Skin of body (tissue), 2 donors: ENCODE data around the gene CTNNBIP1. TPM values are rescaled to one million over a fixed set of nuclear protein-coding genes. Genes with fewer than 3 reads are reported as not detected.

Experiments
- DNase-seq: peaks from one replicate; lab custom pipeline; 2025; lab: John Stamatoyannopoulos, UW
- total RNA-seq: library from RNA; depleted of rRNA; stranded (reverse); fragments of >200 nt; gene quantifications from one replicate; pipeline ENCODE4 v1.2.3, GENCODE V29; 2014

Gene CTNNBIP1
- total RNA-seq, 1 donor from 2014 or later = 33.6 TPM

DNA sequence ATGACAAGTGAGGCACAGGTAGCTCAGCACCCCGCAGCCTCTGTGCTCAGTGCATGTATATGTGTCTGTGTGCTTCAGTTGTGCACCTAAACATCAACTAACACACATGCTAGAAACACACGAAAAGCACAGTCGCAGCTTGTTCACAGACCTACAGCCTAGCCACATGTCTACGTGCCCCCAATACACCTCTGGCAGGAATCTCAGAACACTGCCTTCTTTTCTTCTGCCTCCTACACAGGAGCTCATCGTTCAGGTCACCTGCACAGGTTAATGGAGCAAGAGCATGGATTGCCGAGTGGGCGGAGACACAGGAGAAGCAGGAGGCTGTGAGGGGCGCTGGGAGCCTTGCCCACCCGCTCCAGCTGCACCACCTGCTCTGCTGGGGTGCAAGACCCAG lies 31.7 kb downstream of the CTNNBIP1 start:
- no peak for DNase-seq

DNA sequence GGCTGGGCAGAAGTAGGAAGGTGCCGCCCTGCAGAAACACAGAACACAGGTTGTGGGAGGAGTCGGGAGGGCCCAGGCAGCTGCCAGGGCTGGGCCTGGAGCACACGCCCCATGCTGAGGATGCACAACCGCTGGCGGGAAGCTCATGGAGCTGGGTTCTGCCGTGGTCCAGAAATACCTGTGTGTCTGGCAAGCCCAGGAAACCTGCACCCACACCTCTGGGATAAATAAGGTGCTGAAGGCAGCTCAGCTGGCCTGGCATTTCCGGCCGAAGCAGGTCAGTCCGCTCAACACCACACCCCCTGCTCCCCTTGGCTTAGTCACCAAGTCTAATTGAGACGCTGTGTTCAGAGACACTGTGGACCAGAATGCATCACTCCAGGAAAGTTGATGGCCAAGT lies 32.1 kb downstream of the CTNNBIP1 start:
- no peak for DNase-seq

DNA sequence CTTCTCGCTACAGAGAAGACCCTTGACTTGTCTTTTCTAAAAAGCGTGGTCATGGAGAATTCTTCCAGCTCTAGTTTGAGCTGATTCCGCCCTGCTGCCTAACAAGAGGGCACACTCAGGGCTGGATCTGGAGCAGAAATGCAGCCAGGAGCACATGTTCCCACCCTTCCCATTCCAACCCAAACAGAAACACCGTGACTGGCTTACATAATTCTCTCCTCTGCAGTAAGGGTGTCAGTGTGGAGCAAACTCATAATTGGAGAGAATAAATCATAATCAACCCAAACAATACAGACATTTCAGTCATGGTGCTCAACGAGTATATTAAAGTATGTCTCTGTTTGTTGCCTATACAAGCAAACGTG lies 34.5 kb downstream of the CTNNBIP1 start:
- no peak for DNase-seq

DNA sequence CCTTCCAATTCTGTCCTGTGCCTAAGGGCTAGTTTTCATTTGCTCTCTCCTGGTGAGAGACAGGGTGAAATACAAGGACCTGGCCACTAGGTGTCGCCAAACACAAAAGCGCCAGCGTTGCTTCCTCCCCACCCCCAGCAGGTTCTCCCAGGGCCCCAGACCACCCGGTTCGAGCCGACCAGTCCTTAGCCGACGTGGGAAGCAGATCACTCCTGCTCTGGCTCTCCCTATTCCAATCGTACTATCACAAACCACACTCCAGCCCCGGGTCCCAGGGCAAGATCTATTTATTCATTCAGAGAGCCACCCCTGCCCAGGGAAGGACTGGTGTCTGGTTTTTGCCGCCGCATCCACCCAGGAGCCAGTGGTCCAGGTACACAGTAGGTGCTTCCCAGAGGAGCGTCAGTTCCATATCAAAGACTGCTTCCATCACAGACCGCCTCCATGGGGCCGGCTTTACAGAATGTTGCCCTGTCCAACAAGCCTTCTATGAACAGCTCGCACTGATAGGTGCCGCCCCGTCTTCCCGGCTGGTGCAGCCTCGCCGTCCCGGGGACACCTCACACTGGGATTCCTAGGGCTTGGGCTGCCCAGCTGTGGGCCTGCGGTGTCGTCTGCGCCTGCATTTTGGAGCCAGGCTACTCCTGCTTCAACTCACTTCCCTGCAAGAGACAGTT lies 35.0 kb downstream of the CTNNBIP1 start:
- DNase-seq = peak; percentile 58

DNA sequence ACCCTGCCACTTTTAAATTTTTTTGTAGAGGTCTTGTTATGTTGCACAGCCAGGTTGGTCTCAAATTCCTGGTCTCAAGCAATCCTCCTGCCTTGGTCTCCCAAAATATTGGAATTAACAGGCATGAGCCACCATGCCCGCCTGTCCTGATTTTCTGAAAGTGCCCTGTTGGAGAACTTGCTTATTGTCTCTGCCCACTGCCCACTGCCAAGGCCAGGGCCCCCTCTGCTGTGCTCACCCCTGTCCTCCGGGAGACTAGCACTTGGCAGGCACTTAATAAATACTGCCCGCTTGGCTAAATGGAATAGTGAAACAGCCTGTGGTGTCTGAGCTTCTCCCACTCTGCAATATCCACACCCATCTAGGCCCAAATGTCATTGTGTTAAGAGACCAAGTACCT lies 35.7 kb downstream of the CTNNBIP1 start:
- DNase-seq = no peak

DNA sequence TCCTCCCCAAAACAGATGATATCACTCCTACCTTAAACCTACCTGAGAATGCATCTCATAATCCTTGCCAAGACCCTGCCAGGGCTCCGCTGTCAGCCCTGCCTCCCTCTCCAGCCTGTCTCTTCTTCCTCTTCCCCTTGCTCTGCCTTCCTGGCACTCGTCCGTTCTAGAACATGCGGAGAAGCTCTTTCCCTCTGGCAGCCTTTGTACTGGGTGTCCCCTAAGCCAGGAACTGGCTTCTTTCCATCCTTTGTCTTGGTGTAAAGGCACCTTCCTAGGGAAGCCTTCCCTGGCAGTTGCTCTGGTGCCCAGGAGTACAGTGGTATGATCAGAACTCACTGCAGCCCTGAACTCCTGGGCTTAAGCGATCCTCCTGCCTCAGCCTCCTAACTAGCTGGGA lies 36.1 kb downstream of the CTNNBIP1 start:
- no peak for DNase-seq

DNA sequence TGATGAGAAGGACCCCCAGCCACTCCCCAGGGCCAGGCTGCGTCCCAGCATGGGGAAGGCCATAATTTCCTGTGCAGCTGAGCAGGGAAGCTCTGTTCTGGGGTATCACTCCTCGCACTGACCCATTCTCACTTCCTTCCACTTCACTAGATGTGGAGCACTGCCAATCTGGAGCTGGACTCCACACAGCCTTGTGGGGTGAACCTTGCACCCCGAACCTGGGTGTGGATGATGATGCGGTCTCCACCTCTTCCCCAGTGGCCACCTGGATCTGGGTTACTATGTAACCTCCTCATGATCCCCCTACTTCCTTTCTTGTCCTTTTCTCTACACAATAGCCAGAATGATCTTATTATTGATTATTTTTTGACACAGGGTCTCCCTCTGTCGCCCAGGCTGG lies 36.7 kb downstream of the CTNNBIP1 start:
- DNase-seq = no peak

DNA sequence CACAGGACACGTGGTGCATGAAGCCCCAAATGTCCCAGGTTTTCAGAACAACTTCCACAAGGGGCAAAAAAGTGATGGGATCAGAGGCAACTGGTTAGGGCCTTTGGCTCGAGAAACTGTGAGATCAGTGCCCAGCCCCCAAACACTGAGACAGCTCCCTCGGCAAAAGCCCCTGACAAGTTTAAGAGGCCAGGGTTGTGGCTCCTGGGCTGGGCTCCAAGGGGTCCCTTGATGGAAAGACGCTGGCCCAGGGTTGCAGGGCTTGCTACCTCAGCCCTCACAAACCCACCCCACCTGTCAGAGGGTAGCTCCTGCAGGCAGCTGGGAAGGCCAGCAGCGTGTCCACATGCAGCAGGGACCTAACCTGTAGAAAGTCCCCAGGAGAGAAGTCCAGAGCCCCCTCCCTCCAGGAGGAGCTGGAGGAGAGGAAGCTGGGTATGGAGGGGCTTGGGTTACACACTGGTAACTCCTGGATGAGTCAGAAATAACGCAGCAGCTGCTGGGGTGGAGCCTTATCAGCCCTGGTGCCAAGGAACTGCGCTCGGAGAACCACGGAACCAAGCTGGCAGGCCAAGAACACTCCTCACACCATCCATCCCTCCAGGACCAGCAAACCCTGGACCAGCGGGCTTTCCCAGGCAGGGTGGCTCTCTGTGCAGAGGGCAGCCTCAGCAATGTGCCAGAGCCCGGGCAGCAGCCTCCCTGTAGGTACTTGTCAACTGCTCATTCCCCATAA lies 37.5 kb downstream of the CTNNBIP1 start:
- no peak for DNase-seq

DNA sequence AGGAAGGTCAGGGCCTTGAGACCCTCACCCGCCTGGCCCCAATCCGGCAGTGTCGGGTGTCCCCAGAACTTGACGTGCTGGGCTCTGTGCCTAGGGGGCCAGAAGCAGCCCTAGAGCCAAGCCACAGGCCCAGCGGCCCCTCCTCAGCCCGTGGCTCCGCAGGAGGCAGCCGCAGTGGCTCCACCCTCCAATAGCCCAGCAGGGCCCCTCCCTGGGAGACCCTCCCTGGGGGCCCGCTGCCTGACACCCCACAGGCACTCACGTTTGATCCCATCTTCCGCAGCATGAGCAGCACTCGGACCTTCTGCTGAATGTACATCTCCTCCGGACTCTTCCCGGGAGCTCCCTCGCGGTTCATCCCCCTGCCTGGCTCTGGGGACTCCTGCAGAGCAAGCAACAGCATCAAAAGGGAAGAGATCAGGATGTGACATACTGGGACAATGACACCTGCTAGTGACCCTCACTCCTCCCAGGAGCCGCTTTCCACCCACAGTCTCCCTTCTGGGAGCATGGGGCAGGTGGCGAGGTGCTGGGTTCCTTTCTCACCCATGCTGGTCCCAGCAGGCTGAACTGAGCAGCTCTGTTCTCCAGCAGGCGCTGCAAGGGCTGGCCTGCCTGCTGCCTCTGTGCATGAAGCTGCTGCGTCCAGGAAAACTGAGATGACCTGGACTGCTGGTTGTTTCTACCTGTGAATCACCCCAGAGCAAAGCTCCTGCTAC lies 38.2 kb downstream of the CTNNBIP1 start:
- no peak for DNase-seq

DNA sequence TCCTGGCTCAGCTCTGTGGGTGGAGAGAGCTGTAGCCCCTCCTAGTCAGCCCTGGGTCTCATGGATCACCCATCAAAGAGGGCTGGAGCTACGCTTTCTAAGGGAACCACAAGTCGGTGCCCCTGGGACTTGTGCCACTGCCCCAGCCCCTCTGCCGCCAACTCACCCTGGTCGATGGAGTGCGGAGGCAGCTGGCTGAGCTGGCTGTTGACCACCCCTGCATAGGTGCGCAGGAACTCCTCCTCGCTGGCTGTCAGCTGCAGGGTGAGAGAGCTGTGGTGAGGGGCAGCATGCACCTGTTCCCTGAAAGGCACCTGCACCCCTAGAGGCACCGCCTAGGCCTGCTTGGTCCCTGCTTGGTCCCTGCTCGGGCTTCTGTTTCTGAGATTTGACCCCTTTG lies 39.0 kb downstream of the CTNNBIP1 start:
- DNase-seq = no peak

DNA sequence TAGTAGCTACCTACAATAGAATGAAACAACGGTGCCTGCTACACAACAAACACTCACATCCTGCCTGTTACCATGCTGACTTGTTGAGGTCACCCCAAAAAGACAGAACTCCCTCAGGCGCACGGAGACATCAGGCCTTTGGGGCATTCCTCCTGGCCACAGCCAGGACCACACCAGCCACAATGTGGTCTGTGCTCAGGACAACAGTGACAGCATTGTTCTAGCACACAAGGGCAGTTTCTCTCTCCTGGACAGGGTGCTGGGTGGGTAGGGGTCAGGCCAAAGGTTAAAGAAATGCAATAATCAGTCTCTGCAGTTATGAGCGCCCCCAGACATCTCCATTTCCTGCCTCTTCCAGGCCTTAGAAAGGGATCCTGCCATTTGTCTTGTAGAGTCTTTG lies 39.5 kb downstream of the CTNNBIP1 start:
- no peak for DNase-seq

DNA sequence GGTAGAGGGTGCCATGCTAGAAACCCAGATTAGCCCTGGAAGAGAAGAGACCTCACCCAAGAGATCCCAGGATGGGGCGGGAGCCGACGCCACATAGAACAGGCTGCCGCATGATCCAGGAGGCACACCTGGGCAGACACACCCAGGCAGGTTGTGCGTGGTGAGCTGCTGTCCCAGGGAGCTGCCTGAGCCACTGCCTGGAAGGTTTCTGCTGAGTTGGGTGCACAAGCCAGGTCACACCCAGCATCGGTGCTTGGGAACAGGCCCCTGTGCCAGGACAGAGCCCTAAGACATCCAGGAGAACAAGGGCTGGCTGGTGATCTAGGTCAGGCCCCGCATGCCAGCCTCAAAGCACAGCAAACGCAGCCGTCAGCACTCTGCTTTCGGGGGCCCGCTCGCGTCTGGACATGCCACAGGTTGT lies 40.2 kb downstream of the CTNNBIP1 start:
- DNase-seq = no peak

DNA sequence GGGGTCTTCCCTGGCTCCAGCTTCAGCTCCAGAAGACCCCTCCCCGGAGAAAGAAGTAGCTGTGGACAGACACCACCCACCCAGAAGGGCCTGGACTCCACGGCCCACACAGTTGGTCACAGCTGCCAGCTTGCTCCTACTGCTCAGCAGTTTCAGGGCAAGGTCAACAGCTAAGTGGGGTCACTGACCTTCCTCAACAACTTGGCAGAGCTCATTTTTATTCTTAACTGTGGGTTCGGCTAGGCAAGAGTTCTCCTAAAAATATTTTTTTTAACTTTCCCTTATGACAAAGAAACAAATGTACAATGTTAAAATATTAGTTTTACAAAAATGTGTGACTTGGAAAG lies 41.9 kb downstream of the CTNNBIP1 start:
- no peak for DNase-seq

DNA sequence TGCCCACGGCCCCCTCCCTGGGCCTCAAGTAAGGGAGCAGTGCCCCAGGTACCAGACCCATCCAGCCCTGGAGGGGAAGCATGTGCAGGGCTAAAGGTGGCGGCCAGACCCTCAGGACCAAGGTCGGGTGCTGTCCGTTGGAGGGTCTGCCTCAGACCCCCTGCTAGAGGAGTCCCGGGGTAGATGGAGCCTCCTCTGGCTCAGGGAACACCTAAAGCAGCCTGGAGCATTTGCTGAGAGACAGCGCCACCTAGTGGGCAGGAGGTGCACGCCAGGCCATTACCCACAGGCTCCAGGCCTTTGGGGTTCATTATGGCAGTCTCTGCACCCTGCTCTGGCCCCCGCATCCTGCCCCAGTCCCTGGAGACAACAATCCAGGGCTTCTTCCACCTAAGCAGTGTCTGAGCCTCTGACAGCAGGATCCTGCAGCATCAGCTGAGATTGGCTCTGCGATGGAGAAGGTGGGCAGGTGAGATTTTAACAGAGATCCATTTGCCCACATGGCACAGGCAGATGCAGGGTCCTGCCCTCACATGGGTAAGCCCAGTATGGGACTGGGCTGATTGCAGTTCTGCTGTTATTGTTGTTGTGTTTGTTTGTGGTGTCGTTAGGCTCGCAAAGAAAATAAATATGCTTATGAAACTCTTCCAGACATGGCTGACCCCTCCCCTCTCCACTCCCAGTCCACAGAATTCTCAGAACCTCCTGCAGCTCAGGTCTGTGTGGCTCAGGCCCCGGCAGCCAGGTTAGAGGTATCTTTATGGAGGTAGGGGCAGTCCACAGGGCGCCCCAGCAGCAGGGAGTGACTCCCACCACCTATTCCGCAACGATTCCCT lies 42.4 kb downstream of the CTNNBIP1 start:
- peak; percentile 53 for DNase-seq

DNA sequence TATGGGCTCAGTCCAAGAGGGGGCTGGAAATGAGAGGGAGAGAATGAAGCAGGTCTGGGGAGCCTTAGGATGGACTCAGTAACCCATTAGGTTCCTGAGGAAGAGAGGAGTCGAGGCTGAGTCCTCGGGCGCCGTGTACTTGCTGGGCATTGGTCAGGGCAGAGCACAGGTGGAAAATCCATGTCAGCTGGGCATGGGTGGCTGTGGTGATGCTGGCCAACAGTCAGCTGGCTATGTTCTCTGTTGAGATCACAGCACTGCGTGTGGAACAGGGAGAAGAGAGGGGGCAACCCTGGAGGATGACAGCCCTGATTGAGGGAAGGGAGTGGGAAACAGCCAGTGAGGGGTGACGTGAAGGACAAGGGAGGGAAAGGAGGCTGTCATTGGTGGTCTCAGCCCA lies 43.2 kb downstream of the CTNNBIP1 start:
- no peak for DNase-seq

DNA sequence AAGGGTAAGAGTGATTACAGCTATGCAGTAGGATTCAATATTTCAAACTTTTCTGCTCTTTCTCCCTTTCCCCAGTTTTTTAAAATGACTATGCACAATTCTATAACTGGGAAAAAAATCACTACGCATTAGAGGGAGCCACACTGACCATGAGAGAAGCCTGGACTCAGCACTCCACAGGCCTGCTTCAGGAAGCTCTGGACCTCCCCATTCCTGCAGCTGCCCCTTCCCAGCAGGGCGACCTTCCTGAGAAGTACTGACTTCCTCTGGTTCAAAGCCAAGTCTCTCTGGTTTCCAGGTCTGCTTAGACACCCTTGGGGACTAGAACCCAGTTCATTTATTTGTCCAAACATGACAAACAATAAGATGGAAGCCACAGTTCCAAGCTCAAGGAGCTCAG lies 44.3 kb downstream of the CTNNBIP1 start:
- no peak for DNase-seq

DNA sequence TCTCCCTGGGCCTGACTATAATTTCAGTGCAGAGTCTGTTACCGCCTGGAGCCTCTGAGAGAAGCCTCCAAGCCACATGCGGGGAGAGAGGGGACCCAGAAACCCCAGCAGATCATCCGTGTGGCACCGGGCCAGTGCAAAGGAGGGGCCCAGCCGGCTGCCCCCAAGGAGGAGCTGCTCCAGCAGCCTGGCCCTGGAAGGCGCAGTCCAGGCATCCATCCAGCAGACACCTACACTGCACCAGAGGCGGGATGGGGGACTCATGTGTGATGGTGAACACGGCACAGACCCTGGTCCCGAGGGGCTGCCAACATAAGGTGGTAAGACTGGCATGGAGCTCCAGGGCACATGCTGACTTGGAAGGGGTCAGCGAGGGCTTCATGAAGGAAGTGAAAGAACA lies 46.7 kb downstream of the CTNNBIP1 start:
- DNase-seq = no peak

DNA sequence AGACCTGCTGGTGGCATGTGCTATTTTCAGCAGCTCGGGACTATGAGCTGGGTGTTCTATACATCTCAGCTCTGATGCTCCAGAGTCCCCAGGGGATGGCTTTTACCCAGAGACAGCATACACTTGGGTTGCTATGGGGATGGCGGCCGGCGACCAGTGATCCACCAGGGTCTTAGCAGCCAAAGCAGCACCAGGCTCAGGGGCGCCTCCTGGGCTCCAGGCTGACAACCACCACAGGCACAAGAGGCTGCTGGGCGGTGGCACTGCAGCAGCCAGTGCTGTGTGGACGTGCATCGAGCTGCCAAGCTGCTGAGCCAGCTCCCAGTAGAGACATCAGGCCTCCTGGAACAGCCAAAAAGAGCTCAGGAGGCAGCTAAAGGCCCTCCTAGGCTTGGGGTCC lies 48.7 kb downstream of the CTNNBIP1 start:
- DNase-seq = no peak

DNA sequence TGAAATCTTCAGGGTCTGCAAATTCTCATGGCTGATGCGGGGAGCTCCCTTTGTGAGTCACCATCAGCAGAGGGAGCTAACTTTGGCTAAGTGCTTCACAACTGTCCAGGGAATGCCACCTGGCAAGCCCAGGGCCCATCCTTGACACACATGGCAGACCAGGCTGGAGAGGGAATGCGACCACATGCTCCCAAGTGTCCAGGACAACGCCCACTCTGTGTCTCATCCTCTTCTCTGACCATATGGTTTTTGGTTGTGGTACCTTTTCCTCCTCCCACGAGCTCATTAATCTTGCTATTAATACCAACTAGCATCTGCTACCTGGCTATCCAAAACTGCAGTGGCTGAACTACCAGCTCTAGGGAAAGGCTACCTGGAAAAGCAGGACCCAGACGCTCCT lies 49.2 kb downstream of the CTNNBIP1 start:
- DNase-seq = no peak

DNA sequence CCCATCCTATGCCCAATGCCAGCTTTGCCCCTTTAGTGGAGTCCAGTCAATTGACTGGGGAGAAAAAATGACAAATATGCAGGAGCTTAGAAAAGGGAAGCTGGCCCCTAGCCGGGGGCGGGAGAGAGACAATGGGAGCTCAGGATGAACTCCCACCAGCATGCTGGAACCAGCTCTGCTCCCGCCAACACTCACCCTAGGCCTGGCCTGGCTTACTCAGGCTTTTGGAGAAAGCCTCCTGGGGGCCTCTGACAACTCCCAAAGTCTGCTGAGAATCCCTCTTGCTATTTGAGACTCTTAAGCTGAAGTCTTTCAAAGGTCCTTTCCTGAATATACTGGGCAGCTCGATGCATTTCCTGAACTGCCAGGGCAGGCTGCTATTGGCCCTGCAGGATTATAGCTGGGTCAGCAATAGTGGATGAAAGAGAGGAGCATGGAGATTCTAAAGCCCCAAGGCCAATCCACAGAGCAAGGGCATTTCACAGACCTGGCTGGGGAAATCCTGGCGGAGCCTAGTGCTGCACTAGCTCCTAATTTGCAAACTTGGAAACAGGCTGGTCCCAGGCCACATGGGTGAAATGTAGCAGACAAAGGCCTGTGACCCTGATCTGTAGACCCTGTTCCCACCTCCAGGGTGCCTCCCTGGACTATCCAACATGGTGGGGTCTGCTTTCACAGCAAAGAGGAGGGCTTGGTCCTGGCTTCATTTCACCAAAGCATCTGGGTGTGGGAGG lies 50.6 kb downstream of the CTNNBIP1 start:
- DNase-seq = no peak
